GM19372 (cell line): ENCODE measurements around the gene CEP170B.
"Not testable (repeated sequence)": the region's sequence is repeated elsewhere in the genome, so short reads cannot be mapped to it uniquely, and the experiment has no call there.

ENCODE experiments used
- ATAC-seq: cut with Tn5 transposase; IDR thresholded peaks from one replicate; pipeline ENCODE4 v1.9.1; 2021; ENCODE audit warnings: mild to moderate bottlenecking, low read depth, moderate library complexity; ENCODE audit not compliant: unreplicated experiment

Gene CEP170B

DNA sequence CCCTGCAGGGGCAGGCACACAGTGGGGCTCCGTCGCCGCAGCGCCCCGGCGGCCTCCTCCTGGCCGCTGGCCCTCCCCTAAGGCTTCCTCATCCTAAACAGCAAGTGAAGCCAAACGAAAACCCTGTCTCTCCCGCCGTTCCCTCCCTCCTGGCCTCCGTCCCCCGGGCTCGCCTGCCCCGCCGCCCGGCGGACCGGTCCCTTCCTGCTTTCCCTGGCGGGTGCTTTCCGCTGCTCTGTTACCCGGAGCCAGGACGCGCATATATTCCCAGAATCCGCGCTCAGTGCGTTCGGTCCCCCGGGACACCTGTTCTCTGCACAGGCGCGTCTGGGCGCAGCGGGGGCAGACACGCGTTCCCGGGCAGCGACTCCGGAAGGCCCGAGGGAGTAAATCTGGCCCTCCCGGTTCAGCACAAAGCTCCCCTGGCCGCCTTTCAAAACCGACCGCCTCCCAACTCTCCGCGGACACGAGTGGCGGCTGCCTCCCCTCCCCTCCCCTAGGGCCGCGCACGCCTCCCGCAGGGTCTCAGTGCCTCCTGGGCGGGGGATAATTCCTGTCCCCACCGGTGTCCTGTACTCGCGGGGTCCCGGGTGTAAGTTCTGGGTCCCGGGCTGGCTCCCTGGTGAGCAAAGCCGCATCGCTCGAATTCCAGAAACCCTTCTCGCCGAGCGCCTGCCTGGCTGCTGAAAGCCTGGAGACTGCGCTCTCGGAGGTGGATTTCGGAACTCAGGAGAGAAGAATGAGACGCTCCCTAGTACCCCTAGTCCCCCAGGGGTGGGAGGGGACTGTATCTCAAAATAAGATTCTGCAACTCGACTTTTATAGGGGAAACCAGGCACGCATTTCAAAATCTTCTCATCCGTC lies 21.4 kb upstream of the CEP170B start:
- ATAC-seq: no peak

DNA sequence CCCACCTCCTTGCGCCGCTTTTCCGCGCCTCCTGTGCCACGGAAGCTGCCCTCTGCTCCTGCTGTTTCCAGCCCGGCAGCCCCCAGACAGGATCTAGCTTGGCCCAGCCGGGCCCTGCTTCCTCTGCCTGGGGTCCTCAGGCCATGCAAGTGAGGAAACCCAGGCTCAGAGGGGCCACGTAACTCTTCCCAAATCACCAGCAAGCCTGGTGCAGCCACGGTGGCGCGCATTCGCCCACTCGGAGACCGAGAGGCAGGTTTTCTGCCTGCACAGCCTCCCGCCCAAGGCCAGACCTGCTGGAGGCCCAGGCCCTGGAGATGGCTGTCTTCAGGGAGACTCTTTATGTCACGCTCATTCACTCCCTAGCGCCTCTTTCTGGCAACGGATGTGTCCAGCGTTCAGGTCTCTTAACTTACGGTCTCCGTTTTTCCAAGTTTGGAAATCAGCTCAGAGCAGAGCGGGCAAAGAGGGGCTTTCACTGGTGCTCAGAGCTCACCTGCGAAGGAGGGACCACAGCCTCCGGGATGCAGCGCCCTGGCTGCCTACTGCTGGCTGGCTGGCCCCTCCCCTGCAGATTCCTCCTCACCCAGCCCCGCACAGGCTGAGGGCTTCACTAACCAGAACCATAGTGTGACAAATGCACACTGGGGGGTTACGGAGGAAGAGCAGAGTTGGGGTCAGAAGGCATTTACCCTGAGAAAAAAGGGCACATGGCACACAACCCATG lies 20.6 kb upstream of the CEP170B start:
- no peak for ATAC-seq

DNA sequence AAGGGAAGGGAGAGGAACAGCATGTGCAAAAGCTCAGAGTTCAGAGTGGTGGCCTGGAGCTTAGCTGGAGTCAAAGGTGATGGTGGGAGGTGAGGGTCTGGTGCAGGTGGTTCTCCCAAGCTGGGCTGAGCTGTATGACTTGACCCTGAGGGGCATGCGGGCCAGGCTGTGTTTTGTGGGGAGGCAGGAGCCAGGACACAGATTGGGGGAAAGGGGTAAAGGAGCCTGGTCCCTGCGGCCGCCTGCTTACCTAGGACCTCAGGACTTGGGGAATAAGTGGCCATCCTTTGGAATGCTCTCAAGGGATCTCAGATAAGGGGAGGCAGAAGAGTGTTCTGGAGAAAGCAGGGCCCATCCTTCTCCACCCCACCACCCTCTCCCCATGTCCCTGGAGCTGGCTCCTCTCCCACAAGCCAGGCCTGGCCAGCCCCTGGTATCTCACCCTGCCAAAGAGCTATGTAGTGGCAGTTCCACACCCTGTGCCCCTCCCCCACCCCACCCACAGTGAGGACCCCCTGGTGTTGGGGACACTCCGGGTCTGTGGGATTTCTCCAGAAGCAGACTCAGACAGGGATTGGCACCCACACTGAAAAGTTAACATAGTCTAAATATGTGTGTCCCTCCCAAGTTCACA lies 19.9 kb upstream of the CEP170B start:
- ATAC-seq: no peak

DNA sequence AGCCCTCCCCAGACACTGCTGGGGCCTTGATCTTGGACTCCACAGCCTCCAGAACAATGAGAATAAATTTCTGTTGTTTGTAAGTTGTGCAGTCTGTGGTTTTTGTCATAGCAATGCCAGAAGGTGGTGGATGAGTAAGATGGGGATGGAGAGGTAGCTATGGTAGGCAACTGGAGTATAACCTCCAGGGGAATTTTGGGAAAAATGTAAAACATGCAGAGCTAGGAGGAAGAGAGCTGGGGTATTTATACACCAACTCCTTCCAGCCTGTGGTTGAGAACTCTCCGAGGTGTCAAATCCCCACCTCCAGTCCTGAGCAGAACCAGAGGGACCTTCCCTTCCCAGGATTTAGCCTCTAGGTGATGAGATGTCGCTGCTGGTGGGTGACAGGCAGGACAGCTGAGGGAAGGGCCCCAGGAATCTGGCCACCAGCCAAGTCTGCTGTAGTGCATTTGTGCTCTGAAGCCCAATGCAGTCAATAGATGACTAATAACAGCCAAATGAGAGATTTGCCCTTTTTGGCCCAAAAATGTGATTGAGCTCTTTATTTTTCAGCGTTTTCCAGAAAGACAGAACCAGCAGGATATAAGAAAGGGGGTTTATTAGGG lies 19.1 kb upstream of the CEP170B start:
- no peak for ATAC-seq

DNA sequence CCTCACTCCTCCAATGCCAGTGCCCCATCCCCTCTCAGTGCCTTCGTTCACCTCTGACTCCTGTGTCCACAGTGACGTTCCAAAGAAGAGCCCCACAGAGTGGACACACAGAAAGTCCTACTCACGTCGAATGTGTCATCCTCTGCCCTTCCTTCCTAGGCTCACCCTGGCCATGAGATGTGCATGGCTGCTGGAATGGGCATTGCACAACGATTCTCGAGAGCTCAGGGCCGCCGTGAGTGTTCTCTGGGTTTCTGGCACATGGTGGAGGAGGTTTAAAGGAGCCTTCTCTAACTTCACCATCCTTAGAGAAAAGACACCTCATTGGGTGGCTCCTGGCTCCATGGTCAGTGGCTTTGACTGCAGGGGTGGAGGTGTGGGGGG lies 12.8 kb upstream of the CEP170B start:
- no peak for ATAC-seq

DNA sequence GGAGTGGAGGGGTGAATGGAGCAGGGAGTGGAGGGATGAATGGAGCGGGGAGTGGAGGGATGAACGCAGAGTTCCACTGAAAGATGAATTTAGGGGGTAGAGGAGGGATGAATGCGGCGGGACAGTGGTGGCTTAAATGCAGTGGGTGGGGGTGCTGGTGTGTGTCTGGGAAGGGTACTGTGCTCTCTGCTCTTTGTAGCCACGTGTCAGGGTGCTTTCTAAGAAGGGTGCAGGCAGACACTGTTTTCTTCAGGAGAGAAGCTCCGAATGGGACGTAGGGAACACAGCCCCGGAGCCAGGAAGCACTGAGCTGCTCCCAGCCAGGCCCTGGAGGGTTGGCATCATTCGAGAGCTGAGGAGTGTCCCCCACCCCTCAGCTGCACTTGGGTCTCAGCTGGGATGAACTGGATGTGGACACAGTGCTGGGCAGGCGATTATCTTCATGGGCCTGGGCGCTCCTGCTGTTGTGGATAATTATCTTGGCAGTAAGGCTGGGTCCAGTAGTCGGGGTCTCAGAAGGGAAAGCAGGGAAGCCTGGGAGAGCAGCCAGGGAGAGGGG lies 9.5 kb upstream of the CEP170B start:
- ATAC-seq: no peak

DNA sequence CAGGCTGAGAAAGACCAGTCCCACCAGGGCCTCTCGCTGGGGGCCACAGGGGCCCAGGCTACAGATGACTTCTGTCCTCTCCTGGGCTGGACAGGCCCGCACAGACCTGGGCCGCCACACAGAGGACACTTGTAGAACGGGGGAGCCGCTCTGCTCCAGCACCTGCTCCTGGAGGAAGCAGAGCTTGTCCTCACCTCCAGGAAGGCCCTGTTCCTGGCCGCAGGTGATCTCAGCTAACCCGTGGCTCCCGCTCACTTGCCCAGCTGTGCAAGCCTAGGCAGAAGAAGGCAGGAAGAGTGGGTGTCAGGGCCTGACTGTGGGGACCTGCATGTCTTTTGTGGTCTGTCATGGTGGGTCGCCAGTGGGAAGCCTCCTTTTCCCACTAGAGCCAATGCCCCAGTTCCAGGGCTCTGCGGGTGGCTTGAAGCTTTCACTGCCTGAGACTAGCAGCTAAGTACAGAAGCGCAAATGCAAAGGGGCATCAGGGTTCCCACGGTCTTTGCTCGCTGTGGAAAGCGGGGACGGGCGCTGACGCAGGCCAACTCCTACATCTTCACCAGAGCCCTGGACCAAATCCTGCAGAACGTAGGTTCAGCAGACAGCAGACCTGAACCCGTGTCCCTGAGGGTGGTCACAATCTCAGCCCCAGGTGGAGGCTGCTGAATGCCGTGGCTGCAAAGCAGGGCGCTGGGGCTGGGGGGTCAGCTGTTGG lies 8.8 kb upstream of the CEP170B start:
- ATAC-seq: no peak

DNA sequence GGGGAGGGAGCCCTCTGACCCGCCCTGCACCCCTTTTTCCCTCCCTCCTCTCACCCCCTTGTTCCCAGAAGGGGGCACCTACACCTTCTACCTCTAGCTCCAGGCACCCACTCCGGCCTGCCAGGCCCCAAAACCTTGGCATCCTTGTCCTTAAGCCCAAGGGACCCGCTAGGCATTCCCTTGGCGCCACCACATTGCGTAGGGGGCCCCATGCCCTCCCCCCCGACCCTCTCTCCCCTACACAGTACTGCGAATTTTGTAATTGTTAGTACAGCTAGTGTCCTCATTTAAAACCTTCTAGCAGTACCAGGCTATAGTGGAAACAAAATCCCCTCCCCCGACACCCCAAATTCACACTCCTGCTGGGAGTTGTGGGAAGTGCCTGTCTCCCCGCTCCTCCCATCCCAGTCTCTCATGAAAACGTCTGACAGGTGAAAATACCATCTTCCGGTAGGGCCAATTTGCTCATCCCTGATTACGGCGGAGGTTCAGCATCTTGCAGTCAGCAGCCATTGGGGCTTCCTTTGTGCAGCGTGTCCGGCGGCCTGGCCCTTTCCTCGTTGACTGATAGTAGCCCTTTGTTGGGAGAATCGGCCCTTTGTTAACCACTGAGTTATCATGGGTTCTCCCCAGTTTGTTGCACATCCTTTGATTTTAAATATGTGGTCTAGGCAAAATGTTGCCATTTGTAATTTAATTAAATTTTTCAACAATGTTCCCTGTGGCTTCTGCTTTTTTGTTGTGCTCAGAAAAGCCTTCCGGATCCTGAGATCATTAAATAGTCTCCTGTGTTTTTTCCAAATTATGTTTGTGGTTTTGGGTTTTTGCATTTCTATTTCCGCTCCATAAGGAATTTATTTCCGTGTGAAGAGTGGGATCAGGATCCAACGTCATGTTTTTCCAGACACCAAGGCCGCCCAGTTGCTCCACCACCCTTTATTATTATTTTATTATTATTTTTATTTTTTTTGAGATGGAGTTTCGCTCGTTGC lies 7.9 kb upstream of the CEP170B start:
- ATAC-seq: no peak

DNA sequence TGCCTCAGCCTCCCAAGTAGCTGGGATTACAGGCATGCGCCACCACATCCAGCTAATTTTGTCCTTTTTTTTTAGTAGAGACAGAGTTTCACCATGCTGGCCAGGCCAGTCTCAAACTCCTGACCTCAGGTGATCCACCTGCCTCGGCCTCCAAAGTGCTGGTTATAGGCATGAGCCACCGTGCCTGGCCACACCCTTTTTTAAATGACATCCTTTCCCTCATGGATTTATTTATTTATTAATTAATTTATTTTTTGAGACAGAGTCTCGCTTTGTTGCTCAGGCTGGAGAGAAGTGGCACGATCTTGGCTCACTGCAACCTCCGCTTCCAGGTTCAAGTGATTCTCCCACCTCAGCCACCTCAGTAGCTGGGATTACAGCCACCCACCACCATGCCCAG lies 7.1 kb upstream of the CEP170B start:
- ATAC-seq: not testable (repeated sequence)

DNA sequence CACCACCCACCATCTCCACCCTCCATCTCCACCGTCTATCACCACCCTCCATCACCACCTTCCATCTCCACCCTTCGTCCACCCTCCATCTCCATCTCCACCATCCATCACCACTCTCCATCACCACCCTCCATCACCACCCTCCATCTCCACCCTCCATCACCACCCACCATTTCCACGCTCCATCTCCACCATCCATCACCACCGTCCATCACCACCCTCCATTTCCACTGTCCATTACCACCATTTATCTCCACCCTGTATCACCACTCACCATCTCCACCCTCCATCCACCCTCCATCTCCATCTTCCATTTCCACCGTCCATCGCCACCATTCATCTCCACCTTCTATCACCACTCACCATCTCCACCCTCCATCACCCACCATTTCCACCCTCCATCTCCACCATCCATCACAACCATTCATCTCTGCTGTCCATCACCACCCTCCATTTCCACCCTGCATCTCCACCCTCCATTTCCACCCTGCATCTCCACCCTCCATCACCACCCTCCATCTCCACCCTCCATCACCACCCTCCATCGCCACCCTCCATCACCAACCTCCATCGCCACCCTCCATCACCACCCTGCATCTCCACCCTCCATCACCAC lies 6.1 kb upstream of the CEP170B start:
- no peak for ATAC-seq

DNA sequence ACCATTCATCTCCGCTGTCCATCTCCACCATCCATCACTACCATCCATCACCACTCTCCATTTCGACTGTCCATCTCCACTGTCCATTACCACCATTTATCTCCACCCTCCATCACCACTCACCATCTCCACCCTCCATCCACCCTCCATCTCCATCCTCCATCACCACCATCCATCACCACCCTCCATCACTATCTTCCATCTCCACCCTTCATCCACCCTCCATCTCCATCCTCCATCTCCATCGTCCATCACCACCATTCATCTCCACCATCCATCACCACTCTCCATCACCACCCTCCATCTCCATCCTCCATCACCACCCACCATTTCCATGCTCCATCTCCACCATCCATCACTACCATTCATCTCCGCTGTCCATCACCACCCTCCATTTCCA lies 5.2 kb upstream of the CEP170B start:
- no peak for ATAC-seq

DNA sequence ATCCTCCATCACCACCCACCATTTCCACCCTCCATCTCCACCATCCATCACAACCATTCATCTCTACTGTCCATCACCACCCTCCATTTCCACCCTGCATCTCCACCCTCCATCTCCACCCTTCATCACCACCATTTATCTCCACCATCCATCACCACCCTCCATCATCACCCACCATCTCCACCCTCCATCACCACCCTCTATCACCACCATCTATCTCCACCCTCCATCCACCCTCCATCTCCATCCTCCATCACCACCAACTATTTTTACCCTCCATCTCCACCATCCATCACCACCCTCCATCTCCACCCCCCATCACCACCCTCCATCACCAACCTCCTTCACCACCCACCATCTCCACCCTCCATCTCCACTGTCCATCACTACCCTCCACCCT lies 4.7 kb upstream of the CEP170B start:
- no peak for ATAC-seq

DNA sequence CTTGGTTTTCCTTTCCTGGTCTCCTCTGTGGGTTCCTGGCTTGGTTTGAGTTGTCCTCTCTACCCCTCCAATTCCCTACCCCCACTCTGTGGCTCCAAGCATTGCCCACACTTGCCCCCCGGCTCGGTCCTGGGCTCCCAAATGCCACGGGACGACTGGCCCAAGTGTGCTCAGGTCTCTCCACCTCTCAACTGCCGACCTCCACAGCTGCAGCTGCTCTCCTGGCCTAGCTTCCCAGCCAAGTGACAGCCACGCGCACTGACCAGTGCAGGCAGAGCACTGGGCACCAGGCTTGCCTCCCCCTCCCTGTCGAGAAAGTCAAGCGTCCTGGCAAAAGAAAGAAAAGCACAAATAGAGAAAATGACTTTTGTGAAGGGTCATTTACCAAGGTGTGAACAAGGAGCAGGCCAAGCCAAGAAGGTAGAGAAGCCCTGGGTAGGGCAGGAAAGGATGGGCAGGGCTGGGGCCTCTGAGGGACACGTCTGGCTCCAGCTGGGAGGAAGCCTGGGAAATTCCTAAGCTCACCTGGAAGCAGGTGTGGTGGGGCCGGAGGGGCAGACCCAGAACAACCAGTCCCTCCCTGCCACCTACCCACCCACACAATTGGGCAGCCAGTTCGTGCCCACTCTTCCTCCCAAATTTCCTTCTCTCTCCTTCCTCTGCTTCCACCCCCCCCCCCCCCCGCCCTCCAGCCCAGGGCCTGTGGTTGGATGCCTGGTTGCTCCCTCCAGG lies 1.8 kb upstream of the CEP170B start:
- no peak for ATAC-seq

DNA sequence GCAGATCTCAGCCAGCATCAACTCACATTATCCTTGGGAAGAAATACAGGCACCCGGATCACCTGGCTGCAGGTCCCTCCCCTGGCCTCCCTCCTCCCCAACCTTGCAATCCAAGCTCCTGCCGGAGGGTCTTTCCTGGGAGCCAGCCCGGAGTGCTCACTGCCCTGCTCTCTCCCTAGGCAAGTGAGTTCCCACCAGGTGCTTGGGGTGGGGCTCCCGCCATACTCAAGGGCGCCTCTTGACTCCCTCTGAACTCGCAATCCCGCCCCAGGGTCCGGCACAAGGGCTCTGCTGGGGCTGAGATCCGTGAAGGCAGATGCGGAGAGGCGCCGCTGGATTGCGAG lies 1.2 kb upstream of the CEP170B start:
- no peak for ATAC-seq

DNA sequence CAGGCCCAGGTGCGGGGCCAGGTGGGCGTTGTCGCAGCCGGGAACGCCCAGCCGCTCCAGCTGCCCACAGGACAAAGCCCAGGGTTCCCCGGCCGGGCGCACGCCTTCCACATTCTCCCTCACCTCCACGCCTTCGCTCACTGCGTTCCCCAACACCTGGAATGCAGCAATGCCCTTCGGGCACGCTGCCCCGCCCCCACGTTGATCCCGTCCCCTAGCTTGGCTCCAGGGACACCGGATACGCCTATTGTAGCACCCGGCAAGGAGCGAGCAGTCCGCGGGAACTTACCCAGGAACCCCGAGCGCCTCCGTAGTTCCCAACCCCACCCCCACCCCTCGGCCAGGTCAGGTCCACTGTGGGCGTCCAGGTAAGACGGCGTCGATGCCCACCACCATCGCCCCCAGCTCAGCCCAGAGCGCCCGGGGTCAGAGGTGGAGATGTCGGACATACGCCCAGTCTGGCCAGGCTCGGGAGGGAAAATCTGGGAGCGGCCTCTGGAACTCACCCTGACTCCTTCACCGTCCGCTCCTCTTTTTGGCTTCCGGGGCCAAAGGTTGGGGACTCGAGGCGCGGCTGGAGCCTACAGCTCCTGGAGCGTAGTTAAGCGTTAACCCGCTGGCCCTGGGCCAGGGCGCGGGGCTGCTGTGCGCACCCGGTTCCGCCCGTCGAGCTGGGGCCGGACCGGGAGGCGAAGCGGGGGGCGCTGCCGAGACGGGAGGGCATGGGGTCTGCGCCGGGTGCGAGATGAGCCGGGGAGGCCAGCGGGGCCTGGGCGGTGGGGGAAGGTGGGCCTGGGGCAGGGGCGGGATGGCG lies 594 bp upstream of the CEP170B start:
- ATAC-seq: no peak

DNA sequence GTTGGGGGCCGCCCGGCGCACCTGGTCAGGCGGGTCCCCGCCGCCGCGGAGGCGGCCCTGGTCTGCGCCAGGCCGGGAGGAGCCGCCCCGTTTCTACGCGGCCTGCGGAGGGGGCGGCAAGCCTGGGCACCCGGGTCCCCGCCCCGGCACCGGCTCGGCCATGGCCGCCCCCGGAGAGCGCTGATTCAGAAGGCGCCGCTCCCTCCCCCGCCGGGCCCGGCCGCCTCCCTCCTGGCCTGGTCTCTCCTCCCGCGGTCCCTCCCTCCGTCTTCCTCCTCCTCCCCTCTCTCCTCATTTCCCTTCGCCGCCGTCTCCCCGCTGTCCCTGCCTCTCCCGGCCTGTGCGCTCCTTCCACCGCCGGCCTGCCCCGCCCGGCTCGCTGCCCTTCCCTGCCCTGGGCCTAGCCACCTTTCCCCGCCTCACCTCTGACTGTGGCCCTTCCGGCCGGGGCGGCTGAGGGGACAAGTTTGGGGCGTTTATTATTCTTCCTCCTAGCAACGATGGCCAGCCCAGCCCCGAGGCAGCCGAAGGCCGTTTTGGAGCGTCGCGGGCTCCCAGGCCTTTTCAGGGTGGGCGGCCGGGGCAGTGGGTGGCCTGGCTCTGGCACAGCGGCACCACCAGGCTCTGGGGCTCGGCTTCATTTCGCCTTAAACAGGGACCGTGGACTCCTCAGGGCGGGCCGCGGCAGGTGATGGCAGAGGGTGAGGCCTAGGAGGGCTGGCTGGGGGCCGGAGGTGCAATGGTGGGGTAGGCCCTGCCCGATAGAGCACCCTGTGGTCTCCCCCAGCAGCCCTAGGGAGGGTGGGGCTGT lies 768 bp downstream of the CEP170B start:
- no peak for ATAC-seq
